Adipose tissue (tissue), 3 donors: ENCODE results near the gene METAP1. TPM values are rescaled to one million over a fixed set of nuclear protein-coding genes. Genes with fewer than 3 reads are reported as not detected.
"Not testable (repeated sequence)": the region's sequence is repeated elsewhere in the genome, so short reads cannot be mapped to it uniquely, and the experiment has no call there.

ENCODE experiments used
- H3K27ac ChIP-seq: one replicate; pipeline ENCODE4 v1.5.1; 2013; ENCODE audit warnings: low read depth, low read length
- WGBS, 3 donors: extraction: QIAGEN DNeasy Blood & Tissue Kit; methylation state at CpG; one replicate each; pipeline ENCODE4 v1.1.7; 2013; 5-methylcytosine and 5-hydroxymethylcytosine counted together
- polyA plus RNA-seq, 3 donors: library from polyadenylated mRNA; stranded (reverse); fragments of 200-250 nt; gene quantifications; one replicate each; pipeline ENCODE4 v1.2.3, GENCODE V29; 2013
- donor health status: healthy with polysubstance abuse.
- donor health status: Bipolar disorder and iron deficiency.
- donor health status: healthy.

METAP1 gene
- polyA plus RNA-seq, 3 donors = 14.6 to 16.2 (median 15.4) TPM

DNA sequence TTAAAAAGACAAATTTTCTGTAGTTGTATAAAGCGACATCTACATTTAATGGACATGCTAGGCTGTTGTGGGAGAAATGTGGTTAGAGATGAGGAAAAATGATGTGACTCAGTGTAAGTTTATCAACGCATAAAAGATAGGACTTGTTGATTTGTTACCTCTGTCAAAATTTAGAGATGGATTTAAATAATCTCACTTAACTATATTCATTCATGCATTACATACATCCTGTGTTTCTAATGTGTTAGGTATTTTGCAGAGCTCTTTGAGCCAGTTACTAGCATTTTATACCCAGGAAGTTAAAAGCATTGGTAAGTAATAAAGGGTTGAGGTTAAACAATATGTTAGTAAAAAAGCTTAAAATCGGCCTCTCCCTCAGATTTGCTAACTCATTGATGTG is 34.3 kb downstream of the METAP1 start:
- 75 to 85% (median 79%) methylated on average over 3 of the region's 3 CpGs for WGBS, 3 donors
- no peak overlapping the region for H3K27ac ChIP-seq

DNA sequence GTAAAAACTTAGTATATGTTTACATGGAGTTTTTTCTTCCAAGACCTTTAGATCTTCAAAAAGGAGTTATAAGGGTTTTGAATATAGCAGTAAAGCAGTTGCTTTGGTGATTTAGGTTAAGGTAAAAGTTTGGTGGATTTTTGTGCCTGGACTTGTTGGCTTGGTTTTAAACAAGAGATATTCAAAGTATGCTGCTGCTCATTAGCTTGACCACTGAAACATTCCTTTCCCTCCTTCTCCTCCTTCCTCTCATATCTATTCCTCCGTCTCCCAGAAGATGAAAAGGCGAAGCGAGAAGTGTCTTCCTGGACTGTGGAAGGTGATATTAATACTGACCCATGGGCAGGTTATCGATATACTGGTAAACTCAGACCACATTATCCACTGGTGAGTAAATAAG is 38.4 kb downstream of the METAP1 start:
- 93 to 99% (median 97%) methylated on average over 4 of the region's 4 CpGs for WGBS, 3 donors
- H3K27ac ChIP-seq = no peak overlapping the region

DNA sequence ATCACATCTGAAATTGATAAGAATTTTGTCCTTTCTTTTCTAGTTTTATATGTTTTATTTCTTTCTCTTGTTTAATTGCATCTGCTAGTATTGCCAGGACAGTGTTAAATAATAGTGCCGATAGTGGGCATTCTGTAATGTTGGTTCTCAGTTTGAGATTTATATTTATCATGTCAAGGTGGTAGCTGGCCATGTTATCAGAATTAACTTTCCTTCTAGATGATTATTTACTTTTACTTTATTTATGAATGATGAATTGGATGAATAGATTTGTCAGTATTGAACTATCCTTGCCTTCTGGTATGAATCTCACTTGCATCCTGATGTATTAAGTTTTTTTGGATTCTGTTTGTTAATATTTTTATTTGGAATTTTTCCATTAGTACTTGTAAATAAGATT is 42.7 kb downstream of the METAP1 start:
- no peak overlapping the region for H3K27ac ChIP-seq
- WGBS, 3 donors = 94 to 97% (median 95%) methylated on average over 1 of the region's 1 CpG

DNA sequence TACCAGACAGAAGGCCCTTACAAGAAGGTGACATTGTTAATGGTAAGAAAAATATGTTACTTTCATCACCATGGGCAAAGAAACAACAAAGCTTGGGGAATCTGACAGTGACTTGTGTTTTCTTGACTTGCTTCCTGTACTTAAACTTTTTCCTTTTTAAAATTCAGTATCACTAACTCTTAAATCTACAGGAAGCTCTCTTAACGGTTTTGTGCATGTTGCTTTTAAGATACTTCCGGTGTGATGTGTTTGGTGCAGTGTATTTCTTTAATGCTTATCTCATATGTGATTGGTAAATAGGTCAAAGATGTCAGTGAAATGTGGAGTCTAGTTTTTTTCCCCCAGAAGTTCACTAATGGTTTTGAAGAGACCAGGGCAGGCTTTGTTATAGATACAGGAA is 47.8 kb downstream of the METAP1 start:
- WGBS, 3 donors = 32 to 66% (median 33%) methylated on average over 2 of the region's 2 CpGs

DNA sequence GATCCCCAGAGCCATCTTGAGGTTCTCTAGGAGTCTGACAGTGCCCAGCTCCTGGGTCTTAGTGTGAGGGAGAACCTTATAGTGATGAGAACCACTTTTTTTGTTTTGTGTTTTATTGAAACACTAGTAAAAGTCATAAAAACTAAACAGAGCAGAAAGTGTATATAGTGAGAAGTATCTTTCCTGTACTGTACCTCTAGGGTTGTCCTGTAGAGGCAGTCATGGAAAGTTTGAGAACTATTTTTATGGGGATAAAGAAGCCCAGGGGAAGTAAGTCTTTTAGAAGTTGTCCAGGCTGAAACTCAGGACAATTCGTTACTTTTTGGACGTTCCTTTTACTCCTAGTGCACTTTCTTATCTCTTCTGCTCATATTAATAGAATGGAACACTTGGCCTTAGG is 52.2 kb downstream of the METAP1 start:
- H3K27ac ChIP-seq = no peak overlapping the region
- WGBS, 3 donors = 86 to 94% (median 88%) methylated on average over 2 of the region's 2 CpGs

More for the DNA sequence above, 47.8 kb downstream of the METAP1 start:
- H3K27ac ChIP-seq = no peak overlapping the region

DNA sequence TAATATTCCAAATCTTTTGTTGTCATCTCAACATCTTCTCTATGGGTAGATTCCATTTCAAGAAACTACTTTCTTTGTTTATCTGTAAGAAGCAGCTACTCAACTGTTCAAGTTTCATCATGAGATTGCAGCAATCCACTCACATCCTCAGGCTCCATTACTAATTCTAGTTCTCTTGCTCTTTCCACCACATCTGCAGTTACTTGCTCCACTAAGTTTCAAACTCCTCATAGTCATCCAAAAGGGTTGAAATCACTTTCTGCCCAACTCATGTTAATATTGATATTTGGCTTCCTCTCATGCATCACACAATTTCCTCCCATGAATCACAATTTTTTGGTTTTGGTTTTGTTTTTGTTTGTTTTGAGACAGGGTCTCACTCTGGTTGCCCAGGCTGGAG is 57.4 kb downstream of the METAP1 start:
- no peak overlapping the region for H3K27ac ChIP-seq

DNA sequence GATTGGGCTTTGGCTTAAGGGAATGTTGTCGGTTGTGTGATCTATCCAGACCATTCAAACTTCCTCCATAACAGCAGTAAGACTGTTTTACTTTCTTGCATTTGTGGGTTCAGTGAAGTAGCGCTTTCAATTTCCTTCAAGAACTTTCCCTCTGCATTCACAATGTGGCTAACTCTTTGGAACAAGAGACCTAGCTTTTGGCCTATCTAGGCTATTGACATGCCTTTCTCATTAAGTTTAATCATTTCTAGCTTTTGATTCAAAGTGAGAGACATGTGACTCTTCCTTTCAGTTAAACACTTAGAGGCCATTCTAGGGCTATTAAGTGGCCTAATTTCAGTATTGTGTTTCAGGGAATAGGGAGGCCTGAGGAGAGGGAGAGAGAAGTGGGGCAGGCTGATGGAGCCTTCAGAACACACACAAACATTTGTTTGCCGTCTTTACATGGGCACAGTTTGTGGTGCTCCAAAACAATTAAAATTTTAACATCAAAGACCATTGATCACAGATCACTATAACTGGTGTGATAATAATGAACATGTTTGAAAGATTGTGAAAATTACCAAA is 59.0 kb downstream of the METAP1 start:
- no peak overlapping the region for H3K27ac ChIP-seq
- WGBS, 3 donors = 89 to 90% (median 89%) methylated on average over 3 of the region's 3 CpGs

DNA sequence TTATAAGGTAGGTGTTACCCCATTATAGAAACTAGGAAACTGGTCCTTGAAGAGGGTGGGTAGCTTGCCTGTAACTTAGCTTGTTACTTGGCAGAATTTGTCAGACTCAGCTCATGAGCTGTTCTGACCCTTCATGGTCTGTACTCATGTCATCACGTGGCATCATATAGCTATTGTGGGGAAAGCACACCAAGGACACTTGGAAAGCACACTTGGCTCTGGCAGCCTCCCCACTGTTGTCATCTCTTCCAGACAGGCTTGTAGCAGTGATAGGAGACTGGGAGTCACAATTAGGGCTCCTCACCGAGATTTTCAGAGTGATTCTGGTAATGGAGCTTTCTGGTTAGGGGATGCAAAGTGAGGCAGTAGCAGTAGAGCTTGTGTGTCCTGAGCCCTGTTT is 62.7 kb downstream of the METAP1 start:
- 88 to 96% (median 91%) methylated on average over 2 of the region's 2 CpGs for WGBS, 3 donors
- no peak overlapping the region for H3K27ac ChIP-seq

DNA sequence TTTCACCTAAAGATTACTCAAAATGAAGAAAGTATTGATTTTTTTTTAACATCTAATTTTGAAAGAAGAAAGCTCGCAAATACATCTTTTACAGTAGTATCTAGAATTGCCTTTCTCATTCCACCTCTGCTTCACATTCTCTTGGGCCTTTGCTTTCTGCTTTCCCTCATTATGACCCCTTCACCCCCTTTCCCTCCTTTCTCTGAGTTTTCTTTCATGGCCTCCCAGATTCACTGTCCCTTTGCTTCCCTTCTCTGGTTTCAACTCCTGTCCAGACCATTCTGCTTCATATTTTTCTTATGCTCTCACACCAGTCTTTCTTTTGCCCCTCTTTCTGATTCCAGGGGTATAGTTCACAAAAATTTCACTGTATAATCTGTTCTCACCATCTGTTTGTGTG is 64.0 kb downstream of the METAP1 start:
- no peak overlapping the region for H3K27ac ChIP-seq
- 96% methylated on average over 1 of the region's 1 CpG for WGBS, 3 donors

DNA sequence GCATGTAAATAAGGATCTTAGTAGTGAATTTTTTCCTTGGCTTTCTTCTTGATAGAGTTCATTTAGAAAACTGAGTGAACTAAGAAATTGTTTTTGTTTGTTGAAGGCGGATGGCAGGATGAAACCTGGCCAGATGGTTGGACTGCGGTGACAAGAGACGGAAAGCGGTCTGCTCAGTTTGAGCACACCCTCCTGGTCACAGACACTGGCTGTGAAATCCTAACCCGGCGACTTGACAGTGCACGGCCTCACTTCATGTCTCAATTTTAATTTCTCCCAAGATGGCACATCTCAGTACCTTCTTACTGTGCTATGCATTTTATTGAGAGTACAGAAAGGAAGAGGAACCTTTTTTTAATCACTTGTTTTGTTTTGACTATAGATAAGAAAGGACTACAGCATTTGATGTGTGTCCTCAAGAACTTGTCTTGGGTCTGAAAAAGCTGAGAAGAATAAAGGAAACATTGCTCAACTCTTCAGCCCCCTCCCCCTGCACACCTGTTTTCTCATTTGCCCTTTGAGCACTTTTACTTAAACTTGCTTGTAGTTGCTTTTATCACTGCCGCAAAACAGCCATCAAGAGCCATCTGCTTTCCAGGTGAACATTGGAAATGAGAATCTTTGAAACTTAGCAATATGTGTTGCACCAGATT is 65.7 kb downstream of the METAP1 start:
- H3K27ac ChIP-seq = no peak overlapping the region
- 94 to 96% (median 95%) methylated on average over 8 of the region's 8 CpGs for WGBS, 3 donors

DNA sequence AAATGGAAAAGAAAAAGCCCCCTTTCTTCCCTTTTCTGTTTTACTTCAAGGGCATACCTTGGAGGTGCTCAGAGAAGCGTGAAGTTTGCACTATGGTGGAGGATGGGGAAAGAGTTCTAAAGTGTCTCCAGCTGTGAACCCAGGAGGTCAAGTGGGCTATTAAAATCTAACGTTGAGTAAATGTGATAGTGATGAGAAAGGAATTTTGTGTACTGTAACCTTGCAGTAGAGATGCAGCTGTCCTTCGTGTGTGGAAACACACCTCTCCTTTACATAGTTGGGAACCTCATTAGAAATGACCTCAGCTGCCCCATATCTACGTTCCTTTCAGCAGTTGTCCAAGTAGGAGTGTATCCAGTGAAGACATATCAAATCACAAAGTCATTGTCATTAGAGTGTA is 66.6 kb downstream of the METAP1 start:
- no peak overlapping the region for H3K27ac ChIP-seq
- WGBS, 3 donors = 59 to 75% (median 66%) methylated on average over 4 of the region's 4 CpGs

DNA sequence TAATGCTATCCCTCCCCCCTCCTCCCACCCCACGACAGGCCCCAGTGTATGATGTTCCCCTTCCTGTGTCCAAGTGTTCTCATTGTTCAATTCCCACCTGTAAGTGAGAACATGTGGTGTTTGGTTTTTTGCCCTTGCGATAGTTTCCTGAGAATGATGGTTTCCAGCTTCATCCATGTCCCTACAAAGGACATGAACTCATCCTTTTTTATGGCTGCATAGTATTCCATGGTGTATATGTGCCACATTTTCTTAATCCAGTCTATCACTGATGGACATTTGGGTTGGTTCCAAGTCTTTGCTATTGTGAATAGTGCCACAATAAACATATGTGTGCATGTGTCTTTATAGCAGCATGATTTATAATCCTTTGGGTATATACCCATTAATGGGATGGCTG is 70.0 kb downstream of the METAP1 start:
- WGBS, 3 donors = 92 to 94% (median 93%) methylated on average over 1 to 2 of the region's 2 CpGs
- H3K27ac ChIP-seq = not testable (repeated sequence)

DNA sequence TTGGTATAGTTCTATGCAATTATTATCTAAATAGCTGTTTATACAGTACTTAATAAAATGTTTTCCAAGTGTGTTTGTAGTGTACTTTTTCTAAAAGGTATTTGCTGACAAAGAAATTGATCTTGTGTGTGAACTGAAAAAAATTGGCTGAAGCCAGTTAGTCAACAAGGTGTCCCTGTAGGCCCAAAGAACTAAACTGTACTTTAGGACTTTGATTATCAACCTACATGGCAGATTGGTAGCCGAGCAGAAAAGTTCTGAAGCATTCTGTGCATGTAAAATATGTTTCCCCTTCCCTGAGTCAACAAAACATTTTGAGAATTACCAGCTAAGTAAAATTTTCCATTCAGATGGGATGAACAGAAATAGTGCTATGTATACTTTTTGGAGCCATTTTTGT is 72.1 kb downstream of the METAP1 start:
- no peak overlapping the region for H3K27ac ChIP-seq
- 46 to 90% (median 83%) methylated on average over 1 of the region's 1 CpG for WGBS, 3 donors

DNA sequence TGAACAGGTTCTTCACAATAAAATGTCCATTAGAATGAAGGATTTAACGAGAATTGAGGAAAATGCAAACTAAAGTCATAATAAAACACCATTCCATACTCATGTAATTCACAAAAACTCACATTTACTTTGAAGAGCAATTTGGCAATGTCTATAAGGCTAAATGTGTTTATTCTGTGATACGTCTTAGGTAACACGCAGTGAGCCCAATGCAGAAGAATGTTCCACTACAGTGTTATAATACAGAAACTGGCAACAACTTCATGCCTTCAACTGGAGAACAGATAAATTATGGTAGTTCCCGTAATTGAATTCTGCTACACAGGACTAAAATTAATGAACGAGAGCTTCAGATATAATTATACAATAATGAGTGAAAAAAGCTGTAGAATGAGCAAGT is 75.6 kb downstream of the METAP1 start:
- H3K27ac ChIP-seq = no peak overlapping the region
- WGBS, 3 donors = 88 to 90% (median 89%) methylated on average over 5 of the region's 5 CpGs

DNA sequence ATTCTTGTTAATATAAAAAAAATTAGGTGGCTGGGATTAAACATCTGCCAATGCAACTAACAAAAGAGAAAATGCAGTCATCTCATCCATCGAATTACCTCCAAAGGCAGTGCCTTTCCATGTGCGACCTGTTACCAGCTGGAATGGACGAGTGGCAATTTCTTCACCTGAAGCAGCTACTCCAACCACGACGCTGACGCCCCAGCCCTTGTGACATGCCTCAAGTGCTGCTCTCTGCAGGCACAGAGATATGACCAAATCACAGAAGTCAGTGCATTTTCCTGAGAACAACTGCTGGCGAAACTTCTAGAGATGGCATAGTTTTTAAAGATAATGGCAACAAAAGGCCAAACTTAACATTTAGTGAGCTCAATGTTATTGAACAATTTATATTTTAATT is 79.3 kb downstream of the METAP1 start:
- no peak overlapping the region for H3K27ac ChIP-seq
- 76 to 97% (median 90%) methylated on average over 7 of the region's 7 CpGs for WGBS, 3 donors

DNA sequence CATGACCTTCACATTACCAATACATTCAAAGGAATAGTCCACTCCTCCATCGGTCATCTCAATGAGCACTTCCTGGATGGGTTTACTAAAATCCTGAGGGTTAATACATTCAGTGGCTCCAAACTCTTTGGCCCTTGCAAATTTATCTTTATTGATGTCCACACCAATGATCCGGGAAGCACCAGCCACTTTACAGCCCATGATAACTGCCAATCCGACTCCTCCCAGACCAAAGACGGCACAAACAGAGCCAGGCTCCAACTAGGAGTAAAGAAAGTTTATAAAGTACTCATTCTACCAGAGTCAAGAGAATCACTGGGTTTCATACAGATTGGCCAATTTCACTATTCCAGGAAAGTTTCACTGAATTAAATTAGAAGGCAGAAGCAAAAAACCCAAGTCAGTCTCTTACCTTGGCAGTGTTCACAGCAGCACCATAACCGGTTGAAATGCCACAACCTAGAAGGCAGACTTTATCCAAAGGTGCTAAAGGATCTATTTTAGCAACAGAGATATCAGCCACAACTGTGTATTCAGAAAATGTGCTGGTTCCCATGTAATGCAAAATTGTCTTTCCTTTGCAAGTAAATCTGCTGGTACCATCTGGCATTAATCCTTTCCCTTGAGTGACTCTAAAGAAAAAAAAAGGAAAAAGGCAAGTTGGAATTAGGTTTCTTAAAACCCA is 80.9 kb downstream of the METAP1 start:
- 93 to 96% (median 94%) methylated on average over 5 of the region's 5 CpGs for WGBS, 3 donors
- no peak overlapping the region for H3K27ac ChIP-seq

DNA sequence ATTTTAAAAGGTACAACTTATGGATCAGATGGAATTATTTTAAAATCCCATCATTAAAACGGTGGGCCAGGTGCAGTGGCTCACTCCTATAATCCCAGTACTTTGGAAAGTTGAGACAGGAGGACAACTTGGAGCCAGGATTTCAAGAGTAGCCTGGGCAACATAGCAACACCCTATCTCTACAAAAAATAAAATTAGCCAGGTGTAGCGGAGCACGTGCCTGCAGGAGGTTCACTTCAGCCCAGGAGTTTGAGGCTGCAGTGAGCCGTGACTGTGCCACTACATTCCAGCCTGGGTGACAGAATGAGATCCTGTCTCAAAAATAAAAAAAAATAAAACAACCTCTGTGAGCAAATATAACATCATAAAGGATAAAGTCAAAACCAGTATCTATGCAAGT is 81.7 kb downstream of the METAP1 start:
- no peak overlapping the region for H3K27ac ChIP-seq
- 88 to 94% (median 90%) methylated on average over 4 of the region's 4 CpGs for WGBS, 3 donors

DNA sequence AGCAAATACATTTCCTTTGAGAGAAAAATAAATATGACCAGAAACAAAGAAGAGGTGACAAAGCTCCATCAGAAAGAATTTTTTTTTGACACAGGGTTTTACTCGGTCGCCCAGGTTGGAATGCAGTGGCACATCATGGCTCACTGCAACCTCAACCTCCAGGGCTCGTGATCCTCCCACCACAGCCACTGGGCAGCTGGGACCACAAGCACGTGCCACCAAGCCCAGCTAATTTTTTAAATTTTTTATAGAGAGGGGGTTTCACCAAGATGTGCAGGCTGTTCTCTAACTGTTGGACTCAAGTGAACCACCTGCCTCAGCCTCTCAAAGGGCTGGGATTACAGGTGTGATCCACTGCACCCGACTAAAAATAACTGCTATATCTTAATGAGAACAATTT is 82.8 kb downstream of the METAP1 start:
- 82 to 91% (median 90%) methylated on average over 5 of the region's 5 CpGs for WGBS, 3 donors
- H3K27ac ChIP-seq = no peak overlapping the region

DNA sequence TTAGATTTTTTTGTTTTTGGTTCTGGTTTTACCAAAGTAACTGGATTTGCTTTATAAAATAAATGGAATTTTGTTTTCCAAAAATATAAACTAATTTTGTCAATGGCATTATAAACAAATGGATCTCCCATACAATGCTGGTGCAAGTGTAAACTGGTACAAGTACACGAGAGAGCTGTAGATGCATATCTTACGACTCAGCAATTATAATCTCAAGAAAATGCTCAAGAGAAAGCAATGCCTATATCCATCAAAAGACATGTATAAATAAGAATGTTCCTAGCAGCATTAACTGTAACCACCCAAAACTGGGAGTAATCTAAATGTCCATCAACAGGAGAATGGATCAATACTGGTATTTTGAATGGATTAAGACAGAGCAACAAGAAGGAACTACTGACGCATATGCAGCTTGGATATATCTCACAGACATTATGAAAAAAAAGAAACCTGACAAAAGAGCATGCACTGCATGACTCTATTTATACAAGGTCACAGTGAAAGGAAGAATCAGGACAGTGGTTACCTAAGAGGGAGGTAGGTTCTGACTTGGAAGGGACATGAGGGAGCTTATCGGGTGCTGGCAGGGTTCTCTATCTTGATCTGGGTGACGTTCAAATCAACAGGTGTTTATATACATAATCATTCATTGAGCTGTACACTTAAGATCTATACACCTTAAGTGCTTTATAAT is 83.6 kb downstream of the METAP1 start:
- 59 to 87% (median 82%) methylated on average over 5 of the region's 5 CpGs for WGBS, 3 donors

More for the DNA sequence above, 83.6 kb downstream of the METAP1 start:
- no peak overlapping the region for H3K27ac ChIP-seq
